ENCODE measurements around the gene MPP2.

Gene MPP2

DNA sequence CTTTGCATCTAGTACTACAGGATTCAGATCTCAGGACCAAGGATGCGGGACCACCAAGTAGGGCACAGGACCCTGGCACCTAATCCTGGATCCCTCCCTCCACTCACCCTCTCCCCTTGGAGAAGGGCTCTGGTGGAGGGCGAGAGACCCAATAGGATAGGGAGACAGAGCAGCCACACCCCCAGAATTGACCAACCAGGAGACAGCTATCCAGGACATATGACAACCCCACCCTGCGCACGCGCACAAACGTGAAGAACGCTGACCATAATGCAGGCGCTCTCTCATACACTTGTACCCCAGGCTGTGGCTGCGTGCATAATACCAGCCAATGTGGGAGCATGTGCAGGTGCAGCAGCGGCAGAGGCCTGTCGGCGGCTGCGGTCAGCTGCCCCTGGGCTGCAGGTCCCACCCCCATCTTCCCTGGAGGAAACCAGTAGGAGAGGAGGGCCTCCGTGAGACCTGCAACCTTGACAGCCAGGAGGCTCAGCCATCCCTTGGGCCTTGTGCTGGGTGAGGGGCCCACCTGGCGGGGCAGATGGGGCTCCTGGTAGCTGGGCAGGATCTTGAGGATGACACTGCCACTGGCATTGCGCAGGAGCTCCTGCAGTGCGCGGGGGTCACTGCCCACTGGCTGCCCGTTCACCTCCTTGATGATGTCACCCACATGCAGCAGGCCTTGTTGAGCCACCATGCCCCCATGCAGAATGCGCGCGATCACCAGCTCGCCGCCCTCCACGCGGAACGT is 25.4 kb downstream of the MPP2 start:
- ChIA-PET CTCF (interaction anchor here (1.0 to 6.1 kb wide), 6 partner anchors 10 to 126 kb away, joined by 3 to 106 read pairs (median 39); partner anchors contain the start of gene PPY), POLR2A (interaction anchor here (1.1 kb wide), 1 partner anchor 13 kb away, joined by 3 read pairs; no protein-coding TSS in a partner anchor)
- no peaks in the 10 kb centered on the region for H3K9me3 ChIP-seq (ENCODE audit: control insufficient read depth, insufficient read depth, low read depth, low read length)
- TF ChIP-seq SP7 (tag by site-specific recombination; IDR thresholded peaks at IDR 0.05) (no peak), KLF10 (tag by site-specific recombination; IDR thresholded peaks at IDR 0.05) (peak; percentile 85)
- H3K36me3 ChIP-seq (ENCODE audit: control insufficient read depth in 2 of 2, insufficient read depth in 1 of 2, low read length in 2 of 2) = peaks cover 3 to 40% of the 10 kb centered on the region in 2 experiments; a peak in 2 of 3 replicates
- no peak overlapping the region for H3K27ac ChIP-seq (ENCODE audit: extremely low read depth, low read depth, low read length)
- H3K4me1 ChIP-seq (ENCODE audit: control insufficient read depth, insufficient read depth, low read length) = no peaks in the 10 kb centered on the region; the same call in 1 of the 2 replicates
- H3K4me3 ChIP-seq (ENCODE audit: low read depth, low read length) = no peak overlapping the region

GRCh38 chr17:43881181-43881580 is 26.2 kb downstream of the MPP2 start:
- H3K36me3 ChIP-seq (ENCODE audit: control insufficient read depth in 2 of 2, insufficient read depth in 1 of 2, low read length in 2 of 2) = peaks cover 3 to 44% of the 10 kb centered on the region in 2 experiments; a peak in 2 of 3 replicates
- TF ChIP-seq KLF8 (tag by site-specific recombination; IDR thresholded peaks at IDR 0.05) = no peak
- no peak overlapping the region for H3K4me3 ChIP-seq (ENCODE audit: low read depth, low read length)
- CTCF ChIA-PET = interaction anchor here (0.7 to 6.1 kb wide), 16 partner anchors 11 to 464 kb away, joined by 3 to 106 read pairs (median 10); partner anchors contain the start of gene PPY
- H3K9me3 ChIP-seq (ENCODE audit: control insufficient read depth, insufficient read depth, low read depth, low read length) = no peaks in the 10 kb centered on the region
- H3K27ac ChIP-seq (ENCODE audit: extremely low read depth, low read depth, low read length) = no peak overlapping the region
- POLR2A ChIA-PET = interaction anchor here (1.1 kb wide), 1 partner anchor 14 kb away, joined by 3 read pairs; no protein-coding TSS in a partner anchor
- H3K4me1 ChIP-seq (ENCODE audit: control insufficient read depth, insufficient read depth, low read length) = no peaks in the 10 kb centered on the region; the same call in 1 of the 2 replicates

GRCh38 chr17:43880420-43880991 is 26.8 kb downstream of the MPP2 start:
- ChIA-PET CTCF (interaction anchor here (0.6 to 6.1 kb wide), 39 partner anchors 10 to 1296 kb away, joined by 3 to 106 read pairs (median 5); partner anchors contain the start of genes MPP2 and PPY), POLR2A (interaction anchor here (1.1 kb wide), 1 partner anchor 15 kb away, joined by 3 read pairs; no protein-coding TSS in a partner anchor)
- H3K36me3 ChIP-seq (ENCODE audit: control insufficient read depth in 2 of 2, insufficient read depth in 1 of 2, low read length in 2 of 2) = peaks cover 3 to 44% of the 10 kb centered on the region in 2 experiments; a peak in 2 of 3 replicates
- H3K27ac ChIP-seq (ENCODE audit: extremely low read depth, low read depth, low read length) = no peak overlapping the region
- TF ChIP-seq HIC1 (tag by site-specific recombination; IDR thresholded peaks at IDR 0.05) = peak; percentile 96
- TF ChIP-seq SP7 (tag by site-specific recombination; IDR thresholded peaks at IDR 0.05) = no peak
- TF ChIP-seq, protein P1, sequence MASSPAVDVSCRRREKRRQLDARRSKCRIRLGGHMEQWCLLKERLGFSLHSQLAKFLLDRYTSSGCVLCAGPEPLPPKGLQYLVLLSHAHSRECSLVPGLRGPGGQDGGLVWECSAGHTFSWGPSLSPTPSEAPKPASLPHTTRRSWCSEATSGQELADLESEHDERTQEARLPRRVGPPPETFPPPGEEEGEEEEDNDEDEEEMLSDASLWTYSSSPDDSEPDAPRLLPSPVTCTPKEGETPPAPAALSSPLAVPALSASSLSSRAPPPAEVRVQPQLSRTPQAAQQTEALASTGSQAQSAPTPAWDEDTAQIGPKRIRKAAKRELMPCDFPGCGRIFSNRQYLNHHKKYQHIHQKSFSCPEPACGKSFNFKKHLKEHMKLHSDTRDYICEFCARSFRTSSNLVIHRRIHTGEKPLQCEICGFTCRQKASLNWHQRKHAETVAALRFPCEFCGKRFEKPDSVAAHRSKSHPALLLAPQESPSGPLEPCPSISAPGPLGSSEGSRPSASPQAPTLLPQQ (tag by site-specific recombination; IDR thresholded peaks at IDR 0.05) = peak; percentile 78
- no peak for TF ChIP-seq RBAK (tag by site-specific recombination; IDR thresholded peaks at IDR 0.05)
- TF ChIP-seq SCRT1 (tag by site-specific recombination; IDR thresholded peaks at IDR 0.05; ENCODE audit: borderline replicate concordance) = peak; percentile 94
- peak; percentile 48; the same call in 1 of the 2 replicates for TF ChIP-seq ZFP69B (tag by site-specific recombination; IDR thresholded peaks at IDR 0.05)
- TF ChIP-seq, protein P2, sequence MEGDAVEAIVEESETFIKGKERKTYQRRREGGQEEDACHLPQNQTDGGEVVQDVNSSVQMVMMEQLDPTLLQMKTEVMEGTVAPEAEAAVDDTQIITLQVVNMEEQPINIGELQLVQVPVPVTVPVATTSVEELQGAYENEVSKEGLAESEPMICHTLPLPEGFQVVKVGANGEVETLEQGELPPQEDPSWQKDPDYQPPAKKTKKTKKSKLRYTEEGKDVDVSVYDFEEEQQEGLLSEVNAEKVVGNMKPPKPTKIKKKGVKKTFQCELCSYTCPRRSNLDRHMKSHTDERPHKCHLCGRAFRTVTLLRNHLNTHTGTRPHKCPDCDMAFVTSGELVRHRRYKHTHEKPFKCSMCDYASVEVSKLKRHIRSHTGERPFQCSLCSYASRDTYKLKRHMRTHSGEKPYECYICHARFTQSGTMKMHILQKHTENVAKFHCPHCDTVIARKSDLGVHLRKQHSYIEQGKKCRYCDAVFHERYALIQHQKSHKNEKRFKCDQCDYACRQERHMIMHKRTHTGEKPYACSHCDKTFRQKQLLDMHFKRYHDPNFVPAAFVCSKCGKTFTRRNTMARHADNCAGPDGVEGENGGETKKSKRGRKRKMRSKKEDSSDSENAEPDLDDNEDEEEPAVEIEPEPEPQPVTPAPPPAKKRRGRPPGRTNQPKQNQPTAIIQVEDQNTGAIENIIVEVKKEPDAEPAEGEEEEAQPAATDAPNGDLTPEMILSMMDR (tag by site-specific recombination; IDR thresholded peaks at IDR 0.05) = peak; percentile 84
- peak; percentile 98 for TF ChIP-seq SCRT2 (tag by site-specific recombination; IDR thresholded peaks at IDR 0.05)
- peak; percentile 69 for TF ChIP-seq PRDM1 (tag by site-specific recombination; IDR thresholded peaks at IDR 0.05)
- TF ChIP-seq ZNF221 (tag by site-specific recombination; IDR thresholded peaks at IDR 0.05; ENCODE audit: borderline replicate concordance) = no peak
- no peaks in the 10 kb centered on the region; the same call in 1 of the 2 replicates for H3K4me1 ChIP-seq (ENCODE audit: control insufficient read depth, insufficient read depth, low read length)
- no peaks in the 10 kb centered on the region for H3K9me3 ChIP-seq (ENCODE audit: control insufficient read depth, insufficient read depth, low read depth, low read length)
- no peak overlapping the region for H3K4me3 ChIP-seq (ENCODE audit: low read depth, low read length)
